ENCODE results near the gene GRID1.
A peak's percentile ranks its signal among the peaks of the same experiment; 100 is the strongest.

GRID1 gene

DNA sequence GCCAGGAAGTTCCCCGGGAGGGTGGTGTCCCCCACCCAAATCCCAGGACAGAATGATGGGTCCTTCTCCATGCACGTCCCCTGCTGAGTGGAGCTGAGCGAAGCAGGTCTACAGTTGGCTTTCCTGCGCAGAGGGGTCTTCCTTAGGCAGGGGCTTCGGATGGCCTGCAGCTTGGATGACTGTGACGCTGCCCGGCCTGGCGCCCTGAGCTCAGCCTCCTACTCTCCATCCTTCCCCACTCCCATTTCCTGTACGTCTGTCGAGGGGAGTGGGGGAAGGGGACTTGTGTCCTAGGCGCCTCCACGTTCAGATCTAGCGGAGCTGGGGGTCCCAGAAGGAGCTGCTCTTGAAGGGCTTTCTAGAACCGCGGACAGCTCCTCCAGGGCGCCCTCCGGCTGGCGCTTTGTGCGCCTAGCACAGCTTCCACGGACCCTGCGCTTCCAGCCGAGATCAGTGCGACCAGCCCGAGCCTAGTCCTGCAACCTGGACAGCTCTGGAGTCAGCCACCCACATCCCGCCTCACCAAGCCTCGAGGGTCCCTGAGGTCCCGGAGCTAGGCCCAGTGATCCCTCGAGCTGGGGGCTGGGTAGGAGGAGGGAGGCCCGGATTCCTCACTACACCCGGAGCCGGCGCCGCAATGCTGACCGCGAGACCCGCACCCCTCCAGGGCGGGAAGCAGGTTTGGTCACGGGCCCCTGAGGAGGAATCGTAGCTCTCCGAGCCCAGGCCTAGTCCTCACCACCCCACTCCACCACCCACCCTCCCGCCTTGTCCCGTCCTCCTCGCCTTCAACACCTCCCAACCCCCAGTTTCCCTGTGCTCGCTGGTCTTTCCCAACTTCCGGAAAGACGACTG, 1.9 kb downstream of the GRID1 start:
- H3K4me3 Mint-ChIP-seq: peak overlapping the region; percentile 76
- no peaks in the 10 kb centered on the region for H3K9me3 Mint-ChIP-seq
- peaks cover 90% of the 10 kb centered on the region for H3K27me3 Mint-ChIP-seq (ENCODE audit: low read depth, poor library complexity)
- TF ChIP-seq CTCF (IDR thresholded peaks at IDR 0.05): no peak
- peak; percentile 65 for DNase-seq
- H3K27ac Mint-ChIP-seq: no peak overlapping the region
- H3K36me3 Mint-ChIP-seq (ENCODE audit: low read depth): no peaks in the 10 kb centered on the region
- peaks cover 20% of the 10 kb centered on the region for H3K4me1 Mint-ChIP-seq

GRCh38 chr10:86363833-86364490, 2.6 kb downstream of the GRID1 start:
- Mint-ChIP-seq H3K27me3 (ENCODE audit: low read depth, poor library complexity) (peaks cover 89% of the 10 kb centered on the region), H3K36me3 (ENCODE audit: low read depth) (no peaks in the 10 kb centered on the region), H3K4me1 (peaks cover 20% of the 10 kb centered on the region), H3K9me3 (no peaks in the 10 kb centered on the region), H3K4me3 (peak overlapping the region; percentile 76), H3K27ac (no peak overlapping the region)
- no peak for TF ChIP-seq CTCF (IDR thresholded peaks at IDR 0.05)
- DNase-seq: no peak

GRCh38 chr10:86363184-86363832, 3.3 kb downstream of the GRID1 start:
- Mint-ChIP-seq H3K36me3 (ENCODE audit: low read depth) (no peaks in the 10 kb centered on the region), H3K27ac (no peak overlapping the region), H3K4me1 (peaks cover 20% of the 10 kb centered on the region), H3K27me3 (ENCODE audit: low read depth, poor library complexity) (peaks cover 89% of the 10 kb centered on the region), H3K9me3 (no peaks in the 10 kb centered on the region), H3K4me3 (peak overlapping the region; percentile 77)
- DNase-seq: peak; percentile 81
- peak; percentile 54 for TF ChIP-seq CTCF (IDR thresholded peaks at IDR 0.05)

DNA sequence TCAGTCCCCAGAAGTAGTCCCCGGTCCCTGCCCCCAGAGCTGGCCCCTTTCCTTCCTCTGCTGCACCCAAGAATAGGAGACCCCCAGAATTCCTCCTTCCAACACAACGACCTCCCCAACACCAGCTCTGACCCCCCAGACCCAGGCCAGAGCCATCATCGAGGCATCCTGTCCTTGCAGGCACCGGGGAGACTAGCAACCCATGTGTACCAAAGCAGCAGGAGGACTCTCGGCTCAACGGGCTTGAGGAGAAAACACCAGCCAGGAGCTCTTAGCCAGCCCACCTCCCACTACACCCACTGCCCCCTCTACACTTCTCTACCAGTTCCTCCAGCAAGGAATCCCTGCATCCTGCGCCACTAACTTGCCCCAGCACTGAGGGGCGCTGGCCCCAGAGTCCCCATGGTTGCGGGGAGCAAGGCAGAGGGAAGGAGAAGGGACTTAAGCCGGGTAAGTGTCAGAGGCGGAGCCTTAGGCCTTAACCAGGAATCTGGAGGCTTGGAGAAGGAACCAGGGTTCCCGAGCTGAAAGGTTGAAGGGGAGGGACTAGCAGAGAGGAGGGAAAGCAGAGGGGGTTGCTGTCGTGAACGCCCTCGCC, 3.9 kb downstream of the GRID1 start:
- peaks cover 88% of the 10 kb centered on the region for H3K27me3 Mint-ChIP-seq (ENCODE audit: low read depth, poor library complexity)
- H3K4me3 Mint-ChIP-seq: peak overlapping the region; percentile 77

DNA sequence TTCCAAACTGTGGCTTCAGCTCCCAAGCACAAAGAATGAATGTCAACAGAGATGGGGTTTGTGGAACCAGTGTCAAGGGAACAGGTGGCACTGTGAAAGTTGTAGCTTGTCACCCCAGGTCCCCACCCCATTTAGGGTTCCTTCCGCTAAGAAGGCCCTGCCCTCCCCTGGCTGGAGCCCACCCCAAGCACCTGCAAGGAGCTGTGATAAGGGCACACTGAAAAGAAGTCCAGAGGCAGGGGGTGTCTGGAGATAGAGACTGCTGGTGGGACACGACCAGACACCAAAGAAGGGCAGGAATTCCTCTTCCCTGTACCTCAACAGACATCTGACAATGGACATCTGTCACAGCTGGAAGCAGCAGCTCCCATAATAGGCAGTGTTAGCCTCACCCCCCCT, 4.5 kb downstream of the GRID1 start:
- no peaks in the 10 kb centered on the region for H3K36me3 Mint-ChIP-seq (ENCODE audit: low read depth)
- H3K27me3 Mint-ChIP-seq (ENCODE audit: low read depth, poor library complexity): peaks cover 88% of the 10 kb centered on the region
- peak overlapping the region; percentile 77 for H3K4me3 Mint-ChIP-seq
- DNase-seq: no peak
- no peak overlapping the region for H3K27ac Mint-ChIP-seq
- no peaks in the 10 kb centered on the region for H3K9me3 Mint-ChIP-seq
- TF ChIP-seq CTCF (IDR thresholded peaks at IDR 0.05): no peak
- peaks cover 20% of the 10 kb centered on the region for H3K4me1 Mint-ChIP-seq

More for the DNA sequence above, 3.9 kb downstream of the GRID1 start:
- TF ChIP-seq CTCF (IDR thresholded peaks at IDR 0.05): no peak
- peaks cover 20% of the 10 kb centered on the region for H3K4me1 Mint-ChIP-seq
- no peak for DNase-seq
- H3K9me3 Mint-ChIP-seq: no peaks in the 10 kb centered on the region
- no peak overlapping the region for H3K27ac Mint-ChIP-seq
- no peaks in the 10 kb centered on the region for H3K36me3 Mint-ChIP-seq (ENCODE audit: low read depth)

Measured in nephron progenitor cell (in vitro differentiated cells).